ENCODE results near the gene PDE4D. TPM values are rescaled to one million over a fixed set of nuclear protein-coding genes. Genes with fewer than 3 reads are reported as not detected.

The PDE4D gene
- total RNA-seq, 1 donor from 2014 or later: 14.2 TPM

- Histone ChIP-seq H3K4me1 (ENCODE audit: insufficient read depth, low read length) (no peaks in the 10 kb centered on the region), H3K4me3 (ENCODE audit: insufficient read depth, low read depth, low read length) (no peak overlapping the region), H3K36me3 (ENCODE audit: insufficient read depth, low read length) (no peaks in the 10 kb centered on the region), H3K9me3 (ENCODE audit: insufficient read depth, low read depth, low read length) (no peaks in the 10 kb centered on the region), H3K9ac (ENCODE audit: low read length) (no peak overlapping the region), H3K27me3 (ENCODE audit: insufficient read depth, low read length) (no peaks in the 10 kb centered on the region), H3K4me2 (ENCODE audit: low read length) (no peak overlapping the region), H2AFZ (ENCODE audit: low read depth, low read length) (no peak overlapping the region), H4K20me1 (ENCODE audit: insufficient read depth, low read length) (no peaks in the 10 kb centered on the region), H3K79me2 (ENCODE audit: insufficient read depth, low read length) (no peaks in the 10 kb centered on the region), H3K27ac (ENCODE audit: low read depth, low read length) (no peak overlapping the region)
- no peak for TF ChIP-seq EZH2 (IDR thresholded peaks at IDR 0.05; ENCODE audit: insufficient read depth, low read length)
- no peak for TF ChIP-seq CTCF (IDR thresholded peaks at IDR 0.05; ENCODE audit: insufficient read depth, low read depth, low read length)
- no peak overlapping the region for H3K27ac Mint-ChIP-seq (ENCODE audit: unreplicated experiment)
- FAIRE-seq (no peak), DNase-seq (ENCODE audit: low read depth) (no peak)
- peaks cover 4% of the 10 kb centered on the region for H3K4me1 Mint-ChIP-seq (ENCODE audit: low read depth, unreplicated experiment)
- no peaks in the 10 kb centered on the region for H3K9me3 Mint-ChIP-seq (ENCODE audit: unreplicated experiment)
- H3K36me3 Mint-ChIP-seq (ENCODE audit: low read depth, unreplicated experiment): peaks cover 3% of the 10 kb centered on the region
- no peak overlapping the region for H3K4me3 Mint-ChIP-seq (ENCODE audit: unreplicated experiment)
- no peaks in the 10 kb centered on the region for H3K27me3 Mint-ChIP-seq (ENCODE audit: low read depth, unreplicated experiment)
Observed at GRCh38 chr5:58983526-58984452, 909.7 kb downstream of the PDE4D start.

- Histone ChIP-seq H2AFZ (ENCODE audit: low read depth, low read length) (no peak overlapping the region), H3K27ac (ENCODE audit: low read depth, low read length) (no peak overlapping the region), H3K79me2 (ENCODE audit: insufficient read depth, low read length) (no peaks in the 10 kb centered on the region), H3K27me3 (ENCODE audit: insufficient read depth, low read length) (no peaks in the 10 kb centered on the region), H3K9me3 (ENCODE audit: insufficient read depth, low read depth, low read length) (no peaks in the 10 kb centered on the region), H3K4me3 (ENCODE audit: insufficient read depth, low read depth, low read length) (no peak overlapping the region), H3K9ac (ENCODE audit: low read length) (no peak overlapping the region), H3K4me2 (ENCODE audit: low read length) (no peak overlapping the region), H3K4me1 (ENCODE audit: insufficient read depth, low read length) (no peaks in the 10 kb centered on the region), H3K36me3 (ENCODE audit: insufficient read depth, low read length) (no peaks in the 10 kb centered on the region), H4K20me1 (ENCODE audit: insufficient read depth, low read length) (no peaks in the 10 kb centered on the region)
- no peaks in the 10 kb centered on the region for H3K27me3 Mint-ChIP-seq (ENCODE audit: low read depth, unreplicated experiment)
- H3K27ac Mint-ChIP-seq (ENCODE audit: unreplicated experiment): no peak overlapping the region
- H3K9me3 Mint-ChIP-seq (ENCODE audit: unreplicated experiment): no peaks in the 10 kb centered on the region
- DNase-seq (ENCODE audit: low read depth) (no peak), FAIRE-seq (no peak)
- H3K4me1 Mint-ChIP-seq (ENCODE audit: low read depth, unreplicated experiment): peaks cover 1% of the 10 kb centered on the region
- no peak overlapping the region for H3K4me3 Mint-ChIP-seq (ENCODE audit: unreplicated experiment)
- TF ChIP-seq CTCF (IDR thresholded peaks at IDR 0.05; ENCODE audit: insufficient read depth, low read depth, low read length): no peak
- TF ChIP-seq EZH2 (IDR thresholded peaks at IDR 0.05; ENCODE audit: insufficient read depth, low read length): no peak
- H3K36me3 Mint-ChIP-seq (ENCODE audit: low read depth, unreplicated experiment): peaks cover 2% of the 10 kb centered on the region
Observed at GRCh38 chr5:58980890-58981289, 912.6 kb downstream of the PDE4D start.

GRCh38 chr5:58979090-58979489 is 914.4 kb downstream of the PDE4D start:
- FAIRE-seq: no peak
- no peak overlapping the region for H3K27ac Mint-ChIP-seq (ENCODE audit: unreplicated experiment)

More at GRCh38 chr5:58979090-58979489, 914.4 kb downstream of the PDE4D start:
- H3K36me3 ChIP-seq (ENCODE audit: insufficient read depth, low read length): peaks cover 4% of the 10 kb centered on the region
- no peaks in the 10 kb centered on the region for H3K4me1 ChIP-seq (ENCODE audit: insufficient read depth, low read length)
- no peaks in the 10 kb centered on the region for H3K79me2 ChIP-seq (ENCODE audit: insufficient read depth, low read length)
- H3K9ac ChIP-seq (ENCODE audit: low read length): no peak overlapping the region
- no peak overlapping the region for H3K27ac ChIP-seq (ENCODE audit: low read depth, low read length)
- DNase-seq (ENCODE audit: low read depth): no peak
- no peak overlapping the region for H2AFZ ChIP-seq (ENCODE audit: low read depth, low read length)
- H4K20me1 ChIP-seq (ENCODE audit: insufficient read depth, low read length): no peaks in the 10 kb centered on the region
- no peak overlapping the region for H3K4me3 Mint-ChIP-seq (ENCODE audit: unreplicated experiment)
- H3K4me2 ChIP-seq (ENCODE audit: low read length): no peak overlapping the region
- H3K4me1 Mint-ChIP-seq (ENCODE audit: low read depth, unreplicated experiment): no peaks in the 10 kb centered on the region
- peaks cover 9% of the 10 kb centered on the region for H3K36me3 Mint-ChIP-seq (ENCODE audit: low read depth, unreplicated experiment)
- H3K9me3 ChIP-seq (ENCODE audit: insufficient read depth, low read depth, low read length): no peaks in the 10 kb centered on the region
- no peaks in the 10 kb centered on the region for H3K9me3 Mint-ChIP-seq (ENCODE audit: unreplicated experiment)
- no peaks in the 10 kb centered on the region for H3K27me3 ChIP-seq (ENCODE audit: insufficient read depth, low read length)
- no peak for TF ChIP-seq CTCF (IDR thresholded peaks at IDR 0.05; ENCODE audit: insufficient read depth, low read depth, low read length)
- no peak for TF ChIP-seq EZH2 (IDR thresholded peaks at IDR 0.05; ENCODE audit: insufficient read depth, low read length)
- no peaks in the 10 kb centered on the region for H3K27me3 Mint-ChIP-seq (ENCODE audit: low read depth, unreplicated experiment)
- no peak overlapping the region for H3K4me3 ChIP-seq (ENCODE audit: insufficient read depth, low read depth, low read length)

All from astrocyte (in vitro differentiated cells and primary cell).